HL-60 (cell line): ENCODE results near the gene PLCD1.

Experiments used
- GABPA ChIP-seq: IDR thresholded peaks from 2 replicates; pipeline ENCODE4 v1.6.1; 2012; ENCODE audit warnings: low read depth
- POLR2AphosphoS5 ChIP-seq: IDR thresholded peaks from 2 replicates; pipeline ENCODE4 v1.6.1; 2012; ENCODE audit warnings: low read depth
- SPI1 ChIP-seq: IDR thresholded peaks from 2 replicates; pipeline ENCODE4 v1.6.1; 2012; ENCODE audit warnings: low read depth, mild to moderate bottlenecking, borderline replicate concordance
- TF ChIP-seq, protein P1 (sequence below): IDR thresholded peaks from one replicate; pipeline ENCODE4 v1.5.1; 2011; ENCODE audit warnings: low read length, control low read depth, inconsistent platforms; ENCODE audit not compliant: insufficient read depth

DNA sequence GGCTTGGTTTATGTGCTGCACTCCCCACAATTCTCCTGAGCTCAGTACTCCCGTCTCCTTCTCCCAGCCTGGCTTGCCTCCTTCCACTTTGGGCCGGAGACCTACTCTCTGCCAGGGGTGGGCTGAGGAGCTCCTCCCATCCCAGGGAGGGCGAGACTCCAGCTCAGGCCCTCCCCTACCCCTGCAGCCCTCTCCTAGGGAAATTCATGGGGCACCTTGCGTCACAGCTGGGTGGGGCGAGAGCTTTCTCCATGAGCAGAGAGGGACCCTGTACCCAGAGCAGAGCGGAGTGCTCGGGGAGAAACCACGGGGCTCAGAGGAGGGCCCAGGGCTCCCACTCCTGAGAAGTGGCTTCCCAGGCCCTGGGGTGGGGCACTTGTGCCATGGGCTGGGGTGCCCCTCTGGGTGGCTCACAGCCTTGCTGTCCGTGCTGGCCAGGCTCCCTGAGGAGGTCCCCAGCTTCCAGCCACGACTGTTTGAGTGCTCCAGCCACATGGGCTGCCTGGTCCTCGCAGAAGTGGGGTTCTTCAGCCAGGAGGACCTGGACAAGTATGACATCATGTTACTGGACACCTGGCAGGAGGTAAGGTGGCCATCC is 25.5 kb downstream of the PLCD1 start:
- TF ChIP-seq, protein P1, sequence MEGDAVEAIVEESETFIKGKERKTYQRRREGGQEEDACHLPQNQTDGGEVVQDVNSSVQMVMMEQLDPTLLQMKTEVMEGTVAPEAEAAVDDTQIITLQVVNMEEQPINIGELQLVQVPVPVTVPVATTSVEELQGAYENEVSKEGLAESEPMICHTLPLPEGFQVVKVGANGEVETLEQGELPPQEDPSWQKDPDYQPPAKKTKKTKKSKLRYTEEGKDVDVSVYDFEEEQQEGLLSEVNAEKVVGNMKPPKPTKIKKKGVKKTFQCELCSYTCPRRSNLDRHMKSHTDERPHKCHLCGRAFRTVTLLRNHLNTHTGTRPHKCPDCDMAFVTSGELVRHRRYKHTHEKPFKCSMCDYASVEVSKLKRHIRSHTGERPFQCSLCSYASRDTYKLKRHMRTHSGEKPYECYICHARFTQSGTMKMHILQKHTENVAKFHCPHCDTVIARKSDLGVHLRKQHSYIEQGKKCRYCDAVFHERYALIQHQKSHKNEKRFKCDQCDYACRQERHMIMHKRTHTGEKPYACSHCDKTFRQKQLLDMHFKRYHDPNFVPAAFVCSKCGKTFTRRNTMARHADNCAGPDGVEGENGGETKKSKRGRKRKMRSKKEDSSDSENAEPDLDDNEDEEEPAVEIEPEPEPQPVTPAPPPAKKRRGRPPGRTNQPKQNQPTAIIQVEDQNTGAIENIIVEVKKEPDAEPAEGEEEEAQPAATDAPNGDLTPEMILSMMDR, result no peak
- TF ChIP-seq GABPA (no peak), POLR2AphosphoS5 (no peak), SPI1 (no peak)
